ENCODE measurements around the gene LDLRAD4. TPM values are rescaled to one million over a fixed set of nuclear protein-coding genes. Genes with fewer than 3 reads are reported as not detected.

The LDLRAD4 gene
- polyA plus RNA-seq, 1 of the 3 experiments (the other 2 are of a cell fraction), result 0.16 TPM

- TF ChIP-seq TCF12 (IDR thresholded peaks at IDR 0.05), result no peak
- no peak for TF ChIP-seq GATA2 (CRISPR knock-in tag; IDR thresholded peaks at IDR 0.05)
- no peak for TF ChIP-seq ELF1 (IDR thresholded peaks at IDR 0.05)
- no peak for TF ChIP-seq RXRA (IDR thresholded peaks at IDR 0.05; ENCODE audit: borderline replicate concordance, low read depth)
- TF ChIP-seq RFX5 (IDR thresholded peaks at IDR 0.05; ENCODE audit: low read length), result no peak
- no peak for TF ChIP-seq TAF1 (IDR thresholded peaks at IDR 0.05; ENCODE audit: borderline replicate concordance, low read depth, low read length)
- no peak for TF ChIP-seq FOXJ3 (CRISPR knock-in tag; IDR thresholded peaks at IDR 0.05)
- TF ChIP-seq SMC3 (IDR thresholded peaks at IDR 0.05; ENCODE audit: low read depth, low read length), result no peak
Measured at GRCh38 chr18:13262839-13263691, 44.5 kb downstream of the LDLRAD4 start (continued).

GRCh38 chr18:13264091-13265007 lies 45.8 kb downstream of the LDLRAD4 start:
- Histone ChIP-seq H3K4me2 (no peak overlapping the region), H3K9me3 (no peaks in the 10 kb centered on the region), H3K79me2 (ENCODE audit: insufficient read depth) (no peaks in the 10 kb centered on the region), H3K27me3 (ENCODE audit: insufficient read depth) (no peaks in the 10 kb centered on the region), H3K4me3 (ENCODE audit: low read depth in 2 of 2, low read length in 1 of 2) (no peak overlapping the region), H3K9ac (no peak overlapping the region), H3K36me3 (replicated peaks in 1 of 2; ENCODE audit: control insufficient read depth in 1 of 2, insufficient read depth in 2 of 2, low read length in 1 of 2) (no peaks in the 10 kb centered on the region), H3F3A (replicated peaks; ENCODE audit: insufficient read depth) (no peaks in the 10 kb centered on the region), H3K27ac (ENCODE audit: low read depth in 2 of 2, low read length in 1 of 2) (peak overlapping the region in 1 of 2 experiments; percentile 74; a peak in 1 of 4 replicates), H2AFZ (ENCODE audit: low read depth) (no peak overlapping the region), H4K20me1 (ENCODE audit: insufficient read depth) (no peaks in the 10 kb centered on the region), H3K4me1 (ENCODE audit: control insufficient read depth in 1 of 2, insufficient read depth in 2 of 2, low read depth in 1 of 2, low read length in 1 of 2) (peaks cover 8 to 65% of the 10 kb centered on the region in 2 experiments; a peak in 2 of 4 replicates), H3K9me2 (no peaks in the 10 kb centered on the region)
- 64% methylated on average over 11 of the region's 19 CpGs for WGBS (ENCODE audit: low lambda C conversion rate)
- ChIA-PET CTCF (interaction anchor here (0.9 to 1.4 kb wide), 3 partner anchors 9 to 47 kb away, joined by 3 to 4 read pairs (median 3); no protein-coding TSS in a partner anchor), POLR2A (interaction anchor here (0.7 to 0.9 kb wide), 2 partner anchors 10 to 200 kb away, joined by 3 read pairs; no protein-coding TSS in a partner anchor)
- DNase-seq, result peak; percentile 49
- no peak for TF ChIP-seq GATA2 (CRISPR knock-in tag; IDR thresholded peaks at IDR 0.05)
- TF ChIP-seq TAF1 (IDR thresholded peaks at IDR 0.05; ENCODE audit: borderline replicate concordance, low read depth, low read length), result no peak
- TF ChIP-seq SIN3A (IDR thresholded peaks at IDR 0.05; ENCODE audit: borderline replicate concordance, low read depth, low read length), result no peak
- no peak for TF ChIP-seq MAX (IDR thresholded peaks at IDR 0.05; ENCODE audit: low read depth)
- no peak for TF ChIP-seq ELF1 (IDR thresholded peaks at IDR 0.05)
- no peak for TF ChIP-seq POLR2AphosphoS5 (IDR thresholded peaks at IDR 0.05; ENCODE audit: low read depth, low read length)
- no peak for TF ChIP-seq RAD21 (IDR thresholded peaks at IDR 0.05; ENCODE audit: low read length)
- no peak for TF ChIP-seq FOXM1 (IDR thresholded peaks at IDR 0.05; ENCODE audit: low read depth)
- TF ChIP-seq RCOR1 (IDR thresholded peaks at IDR 0.05; ENCODE audit: low read length), result no peak
- no peak for TF ChIP-seq EP300 (IDR thresholded peaks at IDR 0.05; ENCODE audit: borderline replicate concordance in 1 of 2, low read depth in 1 of 2, low read length in 1 of 2)
- TF ChIP-seq NFIC (IDR thresholded peaks at IDR 0.05; ENCODE audit: borderline replicate concordance), result no peak
- TF ChIP-seq GABPA (IDR thresholded peaks at IDR 0.05; ENCODE audit: low read depth), result no peak
- TF ChIP-seq CTCF (IDR thresholded peaks at IDR 0.05), result no peak
- no peak for TF ChIP-seq TCF12 (IDR thresholded peaks at IDR 0.05)
- no peak for TF ChIP-seq SMC3 (IDR thresholded peaks at IDR 0.05; ENCODE audit: low read depth, low read length)

Data from SK-N-SH (cell line).